ENCODE results near the gene AMACR.

Gene AMACR

DNA sequence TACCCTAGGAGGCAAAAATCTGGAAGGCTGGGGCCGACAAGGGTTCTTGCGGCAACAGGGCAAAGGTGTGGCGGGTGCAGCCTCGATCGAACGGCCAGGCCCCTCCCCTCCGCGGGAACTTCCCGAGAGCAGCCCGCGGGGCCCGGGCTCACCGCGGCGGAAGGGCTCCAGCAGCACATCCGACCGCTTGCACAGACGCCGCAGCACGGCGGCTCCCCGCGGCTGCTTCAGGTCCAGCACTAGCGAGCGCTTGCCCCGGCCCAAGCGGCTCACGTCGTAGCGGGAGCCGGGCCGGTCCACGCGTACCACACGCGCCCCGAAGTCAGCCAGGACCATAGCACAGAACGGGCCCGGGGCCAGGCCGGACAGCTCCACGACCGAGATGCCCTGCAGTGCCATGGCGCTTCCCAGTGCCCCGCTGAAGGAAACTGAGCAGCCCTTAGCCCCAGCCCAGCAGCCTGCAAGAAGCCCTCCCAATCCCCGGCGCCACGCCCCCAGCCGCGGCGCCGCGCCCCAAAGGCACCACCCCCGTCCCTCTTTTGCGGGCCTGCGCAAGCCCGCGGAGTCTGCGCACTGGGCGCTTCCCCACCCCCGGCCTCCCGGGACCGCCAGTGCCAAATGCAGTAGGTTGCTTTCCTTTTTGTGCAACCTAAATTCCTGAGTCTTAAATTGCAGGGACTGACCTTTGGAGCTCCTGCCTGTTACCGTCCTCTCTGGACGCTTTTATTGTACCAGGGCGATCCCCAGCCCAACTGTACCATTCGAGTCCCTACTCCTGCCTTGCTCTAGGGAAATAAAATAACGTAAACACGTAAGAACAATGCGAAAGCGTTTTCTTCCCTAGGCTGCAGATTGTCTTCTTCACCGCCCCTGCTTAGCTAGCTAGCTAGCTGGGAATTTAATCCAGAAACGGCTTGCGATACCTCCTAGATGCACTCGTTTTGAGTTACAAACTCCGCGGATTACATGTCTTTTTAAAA lies at the start of gene AMACR:
Gene AMACR, minus strand, starts transcription at position 430 of the 980 bp plus-strand sequence. Its CDS starts 31 bp downstream, at position 399.
- peak; percentile 90 for DNase-seq (ENCODE audit: low read depth)

GRCh38 chr5:34057569-34057968 lies 49.7 kb upstream of the AMACR start:
- no peak for DNase-seq (ENCODE audit: low read depth)

GRCh38 chr5:34057118-34057517 lies 49.3 kb upstream of the AMACR start:
- DNase-seq (ENCODE audit: low read depth): no peak

GRCh38 chr5:34055667-34056066 lies 47.8 kb upstream of the AMACR start:
- no peak for DNase-seq (ENCODE audit: low read depth)

DNA sequence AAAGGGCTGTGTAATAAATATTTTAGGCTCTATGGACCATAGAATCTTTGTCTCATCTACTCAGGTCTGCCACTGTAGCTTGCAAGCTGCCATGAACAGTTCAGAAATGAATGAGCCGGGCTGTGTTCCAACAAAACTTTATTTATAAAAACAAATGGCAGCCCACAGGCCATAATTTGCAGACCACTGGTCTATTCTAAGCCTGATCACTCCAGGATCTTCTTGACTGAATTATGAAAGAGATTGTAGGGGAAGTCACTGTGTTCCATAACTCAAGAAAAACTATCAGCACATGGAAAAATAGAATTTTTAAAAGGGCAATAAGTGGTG lies 46.5 kb upstream of the AMACR start:
- DNase-seq (ENCODE audit: low read depth): no peak

- no peak for DNase-seq (ENCODE audit: low read depth)
These were observed 45.9 kb upstream of the AMACR start for GRCh38 chr5:34053571-34054399.

DNA sequence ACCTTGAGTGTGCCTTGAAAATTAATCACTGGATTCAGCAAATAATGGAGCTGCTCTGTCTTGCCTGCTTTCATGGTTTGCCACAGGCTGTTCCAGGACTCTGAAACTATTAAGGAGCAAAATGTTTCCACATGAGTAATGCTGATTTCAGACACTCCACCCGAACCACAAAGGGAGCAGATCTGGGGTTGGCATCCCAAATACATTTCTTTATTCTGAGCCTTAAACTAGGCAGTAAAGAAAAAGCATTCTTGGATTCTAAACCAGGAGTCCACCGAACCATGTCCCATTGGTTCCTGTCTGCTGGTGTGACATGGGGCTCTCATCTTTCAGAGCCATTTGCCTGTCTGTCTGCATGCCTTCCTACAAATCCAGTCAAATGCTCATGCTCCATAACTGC lies 45.3 kb upstream of the AMACR start:
- no peak for DNase-seq (ENCODE audit: low read depth)

DNA sequence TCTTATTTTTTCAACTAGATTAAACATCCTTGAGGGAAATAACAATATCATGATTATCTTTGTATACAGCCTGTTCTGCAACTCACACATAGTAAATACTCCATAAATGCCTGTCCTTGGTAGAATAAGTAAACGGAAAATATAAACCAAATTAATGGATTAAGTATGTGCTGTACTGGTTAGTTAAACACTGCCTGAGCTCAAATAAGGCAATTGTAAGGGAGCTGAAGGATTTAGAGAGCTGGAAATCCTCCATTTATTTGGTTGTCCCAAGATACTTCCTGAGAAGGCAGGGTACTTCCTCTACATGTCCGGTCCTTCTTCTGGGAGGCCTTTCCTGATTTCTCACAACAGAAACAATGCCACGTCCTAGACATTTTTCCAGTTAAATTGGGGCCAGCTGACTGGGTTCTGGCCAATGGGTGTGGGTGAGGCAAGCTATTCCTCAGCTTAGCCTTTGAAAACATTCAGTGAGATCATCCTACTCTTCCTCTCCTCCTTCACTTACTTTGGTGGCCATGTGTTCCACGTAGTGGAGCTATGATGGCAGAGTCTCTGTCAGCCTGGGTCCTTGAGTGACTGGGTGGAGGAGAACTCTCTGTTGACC lies 43.6 kb upstream of the AMACR start:
- DNase-seq (ENCODE audit: low read depth): no peak

GRCh38 chr5:34047774-34048572 lies 40.1 kb upstream of the AMACR start:
- no peak for DNase-seq (ENCODE audit: low read depth)

GRCh38 chr5:34047143-34047542 lies 39.3 kb upstream of the AMACR start:
- no peak for DNase-seq (ENCODE audit: low read depth)

DNA sequence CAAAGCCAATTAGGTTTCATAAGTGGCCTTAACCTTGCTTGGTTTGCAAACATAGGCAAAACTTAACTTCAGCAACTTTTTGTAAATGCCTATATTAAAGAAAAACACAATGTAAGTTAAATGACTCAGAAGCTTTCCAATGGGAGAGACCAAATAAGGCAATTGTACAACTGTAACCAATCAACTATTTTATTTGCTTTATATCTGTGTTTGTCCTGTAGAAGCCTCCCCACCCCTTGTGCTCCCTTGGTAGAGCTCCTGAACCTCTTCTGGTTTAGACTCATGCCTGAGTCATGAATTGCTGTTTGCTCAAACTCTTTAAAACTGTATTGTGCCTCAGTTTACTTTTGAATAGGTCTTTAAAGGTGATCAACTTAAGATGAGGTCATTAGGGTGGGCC lies 38.1 kb upstream of the AMACR start:
- no peak for DNase-seq (ENCODE audit: low read depth)

DNA sequence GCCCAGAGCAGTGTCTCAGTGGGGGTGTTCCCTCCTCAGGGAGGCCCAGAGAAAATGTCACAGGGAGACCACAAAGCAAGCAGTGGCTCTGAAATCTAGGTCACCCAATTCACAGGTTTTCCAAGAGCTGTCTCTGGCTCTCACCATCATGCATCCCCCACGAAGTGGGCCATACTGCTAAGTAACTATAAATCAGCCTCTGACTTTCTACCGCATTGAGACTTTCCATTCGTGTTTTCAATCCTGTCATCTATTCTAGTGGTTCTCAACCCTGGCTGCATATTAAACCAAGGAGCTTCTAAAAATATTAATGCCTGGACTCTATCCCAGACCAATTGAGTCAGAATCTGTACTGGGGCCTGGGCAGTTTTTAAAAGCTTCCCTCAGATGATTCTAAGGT lies 37.2 kb upstream of the AMACR start:
- DNase-seq (ENCODE audit: low read depth): no peak

GRCh38 chr5:34043099-34043876 lies 35.4 kb upstream of the AMACR start, which contains the start of gene C1QTNF3:
Gene C1QTNF3, minus strand, starts transcription at chr5:34043213. Its CDS starts 88 bp downstream, at chr5:34043125.
- DNase-seq (ENCODE audit: low read depth): no peak

- no peak for DNase-seq (ENCODE audit: low read depth)
These were observed 34.5 kb upstream of the AMACR start for GRCh38 chr5:34042321-34042720.

- no peak for DNase-seq (ENCODE audit: low read depth)
These were observed 33.6 kb upstream of the AMACR start for GRCh38 chr5:34041247-34041972.

DNA sequence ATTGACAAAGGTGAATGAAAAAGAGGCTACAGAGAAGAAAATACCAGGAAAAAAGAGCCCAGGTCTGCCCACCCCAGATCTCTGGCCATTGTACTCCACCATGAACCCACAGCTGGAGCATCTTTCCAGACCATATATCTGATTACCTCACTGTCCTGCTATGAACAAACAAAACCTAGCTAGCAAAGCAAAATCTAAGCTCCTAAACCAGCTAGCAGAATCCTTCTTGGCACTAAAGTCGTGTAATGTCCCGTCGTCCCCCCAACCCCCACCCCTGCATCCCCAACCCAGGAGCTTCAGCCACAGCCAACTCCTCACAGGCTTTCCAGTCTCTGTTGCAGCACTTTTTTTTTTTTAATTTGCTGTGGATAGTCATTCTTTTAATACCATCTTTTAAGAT lies 32.6 kb upstream of the AMACR start:
- DNase-seq (ENCODE audit: low read depth): no peak

GRCh38 chr5:34039398-34040157 lies 31.7 kb upstream of the AMACR start:
- no peak for DNase-seq (ENCODE audit: low read depth)

- no peak for DNase-seq (ENCODE audit: low read depth)
These were observed 31.0 kb upstream of the AMACR start for GRCh38 chr5:34038838-34039237.

- no peak for DNase-seq (ENCODE audit: low read depth)
These were observed 30.5 kb upstream of the AMACR start for GRCh38 chr5:34038390-34038789.
